Loucy (cell line): Measurements from ENCODE around the gene FAM13C.

ENCODE experiments used
- H2AFZ ChIP-seq: fragments of 200-600 bp; sonication (generic); 2 replicates; pipeline ENCODE4 v1.6.0; 2016; ENCODE audit warnings: antibody characterized with exemption, mild to moderate bottlenecking, low read length, moderate library complexity
- H3F3A ChIP-seq: fragments of 200-600 bp; 2 replicates; pipeline ENCODE4 v1.6.0; 2016; ENCODE audit warnings: antibody characterized with exemption, low read depth, mild to moderate bottlenecking
- H3K27me3 ChIP-seq: fragments of 200-600 bp; sonication (generic); 2 replicates; pipeline ENCODE4 v1.6.1; 2014; ENCODE audit warnings: low read length, mild to moderate bottlenecking; ENCODE audit not compliant: insufficient read depth, poor library complexity, severe bottlenecking
- H3K36me3 ChIP-seq: fragments of 200-600 bp; sonication (generic); 2 replicates; pipeline ENCODE4 v1.6.1; 2016; ENCODE audit warnings: low read length; ENCODE audit not compliant: insufficient read depth
- H3K4me1 ChIP-seq: fragments of 200-600 bp; sonication (generic); 2 replicates; pipeline ENCODE4 v1.5.1; 2014; ENCODE audit warnings: low read length, mild to moderate bottlenecking; ENCODE audit not compliant: insufficient read depth, poor library complexity, severe bottlenecking
- H3K4me2 ChIP-seq: fragments of 200-600 bp; sonication (generic); 2 replicates; pipeline ENCODE4 v1.6.0; 2014; ENCODE audit warnings: antibody characterized with exemption, low read length, low read depth, mild to moderate bottlenecking; ENCODE audit not compliant: poor library complexity, severe bottlenecking
- H3K4me3 ChIP-seq: fragments of 200-600 bp; sonication (generic); 2 replicates; pipeline ENCODE4 v1.5.1; 2014; ENCODE audit warnings: low read length, mild to moderate bottlenecking, mixed read lengths; ENCODE audit not compliant: poor library complexity, severe bottlenecking
- H3K79me2 ChIP-seq: fragments of 200-600 bp; sonication (generic); 2 replicates; pipeline ENCODE4 v1.6.1; 2014; ENCODE audit warnings: low read length; ENCODE audit not compliant: insufficient read depth
- H3K9ac ChIP-seq: fragments of 200-600 bp; sonication (generic); 2 replicates; pipeline ENCODE4 v1.6.0; 2014; ENCODE audit warnings: mild to moderate bottlenecking, low read depth, low read length, moderate library complexity; ENCODE audit not compliant: poor library complexity, severe bottlenecking
- H3K9me2 ChIP-seq: fragments of 200-600 bp; sonication (generic); replicated peaks from 2 replicates; pipeline ENCODE4 v1.6.1; 2016; ENCODE audit warnings: low read depth, low read length, mixed read lengths
- H3K9me3 ChIP-seq: fragments of 200-600 bp; sonication (generic); 2 replicates; pipeline ENCODE4 v1.6.1; 2014; ENCODE audit warnings: mild to moderate bottlenecking, antibody characterized with exemption, low read length, low read depth; ENCODE audit not compliant: insufficient read depth
- H4K20me1 ChIP-seq: fragments of 200-600 bp; sonication (generic); 2 replicates; pipeline ENCODE4 v1.6.0; 2014; ENCODE audit warnings: antibody characterized with exemption, low read length, mild to moderate bottlenecking; ENCODE audit not compliant: insufficient read depth, poor library complexity, severe bottlenecking
- CTCF ChIP-seq: fragments of 200-600 bp; sonication (generic); conservative IDR thresholded peaks from 2 replicates; pipeline ENCODE4 v1.5.1; 2014; ENCODE audit warnings: mild to moderate bottlenecking, antibody characterized with exemption, low read length
- EZH2phosphoT487 ChIP-seq: fragments of 200-600 bp; IDR thresholded peaks from 2 replicates; pipeline ENCODE4 v1.6.1; 2018; ENCODE audit warnings: antibody characterized with exemption, mild to moderate bottlenecking, moderate library complexity, borderline replicate concordance

The FAM13C gene

GRCh38 chr10:59322131-59322530 lies 40.2 kb downstream of the FAM13C start:
- no peaks in the 10 kb centered on the region for H3K4me1 ChIP-seq
- H4K20me1 ChIP-seq, result no peaks in the 10 kb centered on the region
- H3K27me3 ChIP-seq, result no peaks in the 10 kb centered on the region
- no peak overlapping the region for H3K9ac ChIP-seq
- no peaks in the 10 kb centered on the region for H3K9me2 ChIP-seq
- no peaks in the 10 kb centered on the region for H3K79me2 ChIP-seq
- no peak overlapping the region for H3K4me2 ChIP-seq
- H3K36me3 ChIP-seq, result no peaks in the 10 kb centered on the region
- H3K9me3 ChIP-seq, result no peaks in the 10 kb centered on the region
- no peak for TF ChIP-seq CTCF
- no peak for TF ChIP-seq EZH2phosphoT487
- H2AFZ ChIP-seq, result no peak overlapping the region
- H3F3A ChIP-seq, result no peaks in the 10 kb centered on the region
- H3K4me3 ChIP-seq, result no peak overlapping the region

DNA sequence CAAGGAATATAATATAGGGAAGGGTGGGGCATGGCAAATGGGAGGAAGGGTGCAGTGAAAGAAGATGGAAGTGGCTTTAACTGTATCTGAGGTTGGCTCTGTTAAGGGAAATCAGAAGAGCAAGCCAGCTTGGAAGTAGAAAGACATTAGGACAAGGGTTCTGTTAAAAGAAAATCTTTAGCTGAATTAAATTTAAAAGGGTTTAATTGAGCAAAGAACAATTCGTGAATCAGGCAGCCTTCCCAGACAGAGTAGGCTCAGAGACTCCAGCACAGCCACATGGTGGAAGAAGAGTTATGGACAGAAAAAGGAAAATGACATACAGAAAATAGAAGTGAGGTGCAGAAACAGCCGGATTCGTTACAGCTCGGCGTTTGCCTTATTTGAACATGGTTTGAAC lies 42.0 kb downstream of the FAM13C start:
- TF ChIP-seq EZH2phosphoT487, result no peak
- no peak for TF ChIP-seq CTCF
- Histone ChIP-seq H3K9me2 (no peaks in the 10 kb centered on the region), H3K36me3 (no peaks in the 10 kb centered on the region), H3F3A (no peaks in the 10 kb centered on the region), H3K9me3 (no peaks in the 10 kb centered on the region), H3K79me2 (no peaks in the 10 kb centered on the region), H3K4me3 (no peak overlapping the region), H3K9ac (no peak overlapping the region), H3K4me1 (no peaks in the 10 kb centered on the region), H3K4me2 (no peak overlapping the region), H4K20me1 (no peaks in the 10 kb centered on the region), H2AFZ (no peak overlapping the region), H3K27me3 (no peaks in the 10 kb centered on the region)

GRCh38 chr10:59319854-59320253 lies 42.5 kb downstream of the FAM13C start:
- no peak for TF ChIP-seq EZH2phosphoT487
- TF ChIP-seq CTCF, result no peak
- no peaks in the 10 kb centered on the region for H3K36me3 ChIP-seq
- no peaks in the 10 kb centered on the region for H4K20me1 ChIP-seq
- H2AFZ ChIP-seq, result no peak overlapping the region
- H3K9me2 ChIP-seq, result no peaks in the 10 kb centered on the region
- no peak overlapping the region for H3K4me2 ChIP-seq
- no peaks in the 10 kb centered on the region for H3K27me3 ChIP-seq
- H3K9ac ChIP-seq, result no peak overlapping the region
- H3K79me2 ChIP-seq, result no peaks in the 10 kb centered on the region
- H3K4me1 ChIP-seq, result no peaks in the 10 kb centered on the region
- H3F3A ChIP-seq, result no peaks in the 10 kb centered on the region
- no peak overlapping the region for H3K4me3 ChIP-seq
- H3K9me3 ChIP-seq, result no peaks in the 10 kb centered on the region
